Measurements from ENCODE around the gene APCDD1L.

DNA sequence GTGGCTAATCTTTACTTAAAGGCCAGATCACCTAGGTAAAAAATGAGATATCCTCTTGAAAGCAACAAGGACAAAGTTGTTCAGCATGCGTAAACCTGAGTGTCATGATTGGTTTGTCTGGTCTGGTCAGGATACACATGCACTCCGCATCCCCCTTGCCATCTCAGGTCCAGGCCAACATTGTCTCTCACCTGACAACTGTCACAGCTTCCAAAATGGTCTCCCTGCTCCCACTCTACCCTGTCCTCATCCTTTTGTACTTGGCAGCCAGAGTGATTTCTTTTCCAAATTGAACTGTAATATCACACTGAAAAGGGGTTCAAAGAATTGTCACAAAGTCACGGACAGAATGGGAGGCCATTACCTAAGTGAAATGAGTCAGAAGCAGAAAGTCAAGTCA, 21.1 kb upstream of the APCDD1L start:
- TF ChIP-seq ZNF274 (IDR thresholded peaks at IDR 0.05; ENCODE audit: low read depth, low read length) (no peak), YY1 (IDR thresholded peaks at IDR 0.05; ENCODE audit: insufficient read depth, insufficient read length) (no peak), SUZ12 (IDR thresholded peaks at IDR 0.05; ENCODE audit: extremely low read depth, insufficient read depth, insufficient read length) (no peak)
